ENCODE results near the gene MYADML2.

Gene MYADML2

GRCh38 chr17:81898029-81898866 lies 48.8 kb downstream of the MYADML2 start:
- H3K4me3 ChIP-seq (ENCODE audit: low read depth, low read length), result no peak overlapping the region

GRCh38 chr17:81895400-81895799 lies 51.6 kb downstream of the MYADML2 start:
- Histone ChIP-seq H3K27me3 (ENCODE audit: control insufficient read depth, insufficient read depth, low read length) (no peaks in the 10 kb centered on the region), H3K4me1 (ENCODE audit: control insufficient read depth, insufficient read depth, low read length) (no peaks in the 10 kb centered on the region), H3K9me3 (ENCODE audit: control insufficient read depth, insufficient read depth, low read length) (no peaks in the 10 kb centered on the region), H3K4me3 (ENCODE audit: low read depth, low read length) (no peak overlapping the region), H3K36me3 (ENCODE audit: control insufficient read depth, insufficient read depth, low read length) (peaks cover 39% of the 10 kb centered on the region), H3K9ac (ENCODE audit: low read depth, low read length) (no peak overlapping the region)

More at GRCh38 chr17:81898029-81898866, 48.8 kb downstream of the MYADML2 start:
- Histone ChIP-seq H3K27me3 (ENCODE audit: control insufficient read depth, insufficient read depth, low read length) (peaks cover 9% of the 10 kb centered on the region), H3K9me3 (ENCODE audit: control insufficient read depth, insufficient read depth, low read length) (no peaks in the 10 kb centered on the region), H3K9ac (ENCODE audit: low read depth, low read length) (no peak overlapping the region), H3K4me1 (ENCODE audit: control insufficient read depth, insufficient read depth, low read length) (no peaks in the 10 kb centered on the region), H3K36me3 (ENCODE audit: control insufficient read depth, insufficient read depth, low read length) (peaks cover 39% of the 10 kb centered on the region)

- peaks cover 47% of the 10 kb centered on the region for H3K36me3 ChIP-seq (ENCODE audit: control insufficient read depth, insufficient read depth, low read length)
- H3K9ac ChIP-seq (ENCODE audit: low read depth, low read length), result no peak overlapping the region
- H3K9me3 ChIP-seq (ENCODE audit: control insufficient read depth, insufficient read depth, low read length), result no peaks in the 10 kb centered on the region
- H3K4me3 ChIP-seq (ENCODE audit: low read depth, low read length), result peak overlapping the region; percentile 65
- H3K27me3 ChIP-seq (ENCODE audit: control insufficient read depth, insufficient read depth, low read length), result no peaks in the 10 kb centered on the region
- no peaks in the 10 kb centered on the region for H3K4me1 ChIP-seq (ENCODE audit: control insufficient read depth, insufficient read depth, low read length)
Observed at GRCh38 chr17:81891303-81891552, 55.8 kb downstream of the MYADML2 start.

- Histone ChIP-seq H3K36me3 (ENCODE audit: control insufficient read depth, insufficient read depth, low read length) (peaks cover 52% of the 10 kb centered on the region), H3K9me3 (ENCODE audit: control insufficient read depth, insufficient read depth, low read length) (no peaks in the 10 kb centered on the region), H3K9ac (ENCODE audit: low read depth, low read length) (peak overlapping the region; percentile 90), H3K4me3 (ENCODE audit: low read depth, low read length) (peak overlapping the region; percentile 58), H3K27me3 (ENCODE audit: control insufficient read depth, insufficient read depth, low read length) (no peaks in the 10 kb centered on the region), H3K4me1 (ENCODE audit: control insufficient read depth, insufficient read depth, low read length) (no peaks in the 10 kb centered on the region)
Observed at GRCh38 chr17:81890447-81891302, 56.4 kb downstream of the MYADML2 start.
